ENCODE results near the gene NEFH. TPM values are rescaled to one million over a fixed set of nuclear protein-coding genes. Genes with fewer than 3 reads are reported as not detected.

Gene NEFH
- total RNA-seq, 1 donor from 2014 or later: 0.32 TPM

- H3K4me1 ChIP-seq: no peaks in the 10 kb centered on the region
- H3K9me3 ChIP-seq: no peaks in the 10 kb centered on the region
- no peak overlapping the region for H3K27ac ChIP-seq
- peaks cover 81% of the 10 kb centered on the region in 2 donors for H3K36me3 ChIP-seq
- TF ChIP-seq CTCF (IDR thresholded peaks at IDR 0.05): no peak
- H3K4me3 ChIP-seq: no peak overlapping the region
- no peaks in the 10 kb centered on the region for H3K27me3 ChIP-seq
- DNase-seq (ENCODE audit: low spot score in 2 of 2): no peak
- intact Hi-C loops (cut with DNase I): loop anchor here (10.0 kb wide), 1 partner anchor 115 kb away; no protein-coding TSS in a partner anchor
These were observed 29.8 kb downstream of the NEFH start for GRCh38 chr22:29509815-29510214.

- no peaks in the 10 kb centered on the region for H3K27me3 ChIP-seq
- peaks cover 85 to 86% of the 10 kb centered on the region in 2 donors for H3K36me3 ChIP-seq
- no peak for DNase-seq (ENCODE audit: low spot score in 2 of 2)
- no peaks in the 10 kb centered on the region for H3K4me1 ChIP-seq
- no peak overlapping the region for H3K4me3 ChIP-seq
- intact Hi-C loops (cut with DNase I): no loop called here
- no peak for TF ChIP-seq CTCF (IDR thresholded peaks at IDR 0.05)
- no peak overlapping the region for H3K27ac ChIP-seq
- no peaks in the 10 kb centered on the region for H3K9me3 ChIP-seq
These were observed 30.5 kb downstream of the NEFH start for GRCh38 chr22:29510542-29510941.

GRCh38 chr22:29511126-29511862 is 31.3 kb downstream of the NEFH start:
- no peak for TF ChIP-seq CTCF (IDR thresholded peaks at IDR 0.05)
- Histone ChIP-seq H3K36me3 (peaks cover 87 to 89% of the 10 kb centered on the region in 2 donors), H3K27me3 (no peaks in the 10 kb centered on the region), H3K27ac (no peak overlapping the region), H3K9me3 (no peaks in the 10 kb centered on the region), H3K4me3 (no peak overlapping the region), H3K4me1 (no peaks in the 10 kb centered on the region)
- intact Hi-C loops (cut with DNase I): no loop called here
- no peak for DNase-seq (ENCODE audit: low spot score in 2 of 2)

GRCh38 chr22:29512031-29512430 is 32.0 kb downstream of the NEFH start:
- no peaks in the 10 kb centered on the region for H3K27me3 ChIP-seq
- H3K9me3 ChIP-seq: no peaks in the 10 kb centered on the region
- no peak overlapping the region for H3K4me3 ChIP-seq
- no peaks in the 10 kb centered on the region for H3K4me1 ChIP-seq
- H3K36me3 ChIP-seq: peaks cover 88 to 89% of the 10 kb centered on the region in 2 donors
- no peak for DNase-seq (ENCODE audit: low spot score in 2 of 2)
- intact Hi-C loops (cut with DNase I): no loop called here
- no peak overlapping the region for H3K27ac ChIP-seq
- TF ChIP-seq CTCF (IDR thresholded peaks at IDR 0.05): no peak

GRCh38 chr22:29517215-29517908 is 37.3 kb downstream of the NEFH start:
- H3K4me1 ChIP-seq: no peaks in the 10 kb centered on the region
- intact Hi-C loops (cut with DNase I): no loop called here
- H3K27me3 ChIP-seq: no peaks in the 10 kb centered on the region
- DNase-seq (ENCODE audit: low spot score in 2 of 2): no peak
- H3K9me3 ChIP-seq: no peaks in the 10 kb centered on the region
- no peak overlapping the region for H3K27ac ChIP-seq
- TF ChIP-seq CTCF (IDR thresholded peaks at IDR 0.05): no peak
- H3K36me3 ChIP-seq: peaks cover 88 to 93% of the 10 kb centered on the region in 2 donors
- no peak overlapping the region for H3K4me3 ChIP-seq

Measured in ascending aorta (tissue), 2 donors.